ENCODE measurements around the gene CRYGA.

Gene CRYGA

GRCh38 chr2:208163489-208163888, at the start of gene CRYGA:
CRYGA (minus strand) TSS chr2:208163589; CDS start chr2:208163556, 33 bp downstream.
- no peak for DNase-seq

- DNase-seq: no peak
Observed at GRCh38 chr2:208210688-208211451, 47.5 kb upstream of the CRYGA start.

GRCh38 chr2:208208335-208209085, 45.1 kb upstream of the CRYGA start:
- no peak for DNase-seq

GRCh38 chr2:208207769-208208168, 44.4 kb upstream of the CRYGA start:
- no peak for DNase-seq

- no peak for DNase-seq
Observed at GRCh38 chr2:208204166-208204565, 40.8 kb upstream of the CRYGA start.

GRCh38 chr2:208195531-208195930, 32.1 kb upstream of the CRYGA start:
- DNase-seq: no peak

- no peak for DNase-seq
Observed at GRCh38 chr2:208192611-208193236, 29.3 kb upstream of the CRYGA start.

- no peak for DNase-seq
Observed at GRCh38 chr2:208189810-208190503, 26.6 kb upstream of the CRYGA start, which contains the start of gene C2orf80. C2orf80 (minus strand) TSS chr2:208190030; CDS start chr2:208186986, 3,044 bp downstream.

GRCh38 chr2:208189069-208189809, 25.9 kb upstream of the CRYGA start:
- no peak for DNase-seq

GRCh38 chr2:208186893-208187292, 23.5 kb upstream of the CRYGA start:
- no peak for DNase-seq

- no peak for DNase-seq
Observed at GRCh38 chr2:208186465-208186864, 23.1 kb upstream of the CRYGA start.

GRCh38 chr2:208183972-208184705, 20.8 kb upstream of the CRYGA start:
- no peak for DNase-seq

GRCh38 chr2:208183526-208183925, 20.1 kb upstream of the CRYGA start:
- DNase-seq: no peak

- no peak for DNase-seq
Observed at GRCh38 chr2:208182835-208183234, 19.4 kb upstream of the CRYGA start.

GRCh38 chr2:208179028-208179609, 15.7 kb upstream of the CRYGA start:
- no peak for DNase-seq

- DNase-seq: no peak
Observed at GRCh38 chr2:208175840-208176153, 12.4 kb upstream of the CRYGA start.

GRCh38 chr2:208175069-208175839, 11.9 kb upstream of the CRYGA start:
- peak; percentile 66 for DNase-seq

- DNase-seq: no peak
Observed at GRCh38 chr2:208174144-208174543, 10.8 kb upstream of the CRYGA start.

GRCh38 chr2:208172125-208172524, 8.7 kb upstream of the CRYGA start:
- DNase-seq: peak; percentile 8

GRCh38 chr2:208164951-208165755, 1.8 kb upstream of the CRYGA start:
- DNase-seq: no peak

Data from CD4-positive, alpha-beta T cell treated with Interleukin-10 for 1 hour (primary cell).